HepG2 (cell line): ENCODE results near the gene RHBDL1. TPM values are rescaled to one million over a fixed set of nuclear protein-coding genes. Genes with fewer than 3 reads are reported as not detected.

Experiments used
- BCL6 ChIP-seq: IDR thresholded peaks from 2 replicates; pipeline ENCODE4 v1.6.1; 2016; ENCODE audit warnings: missing genetic modification reagents, missing compliant biosample characterization
- GFI1 ChIP-seq: sonication (generic); formaldehyde crosslinking; IDR thresholded peaks from 2 replicates; pipeline ENCODE4 v1.5.0; 2020; ENCODE audit warnings: missing genetic modification reagents, mild to moderate bottlenecking, borderline replicate concordance
- HNRNPH1 ChIP-seq: fragments of 200-400 bp; formaldehyde crosslinking; optimal IDR thresholded peaks from 2 replicates; pipeline ENCODE3; 2017; ENCODE audit warnings: mild to moderate bottlenecking, low read depth, low read length
- KLF6 ChIP-seq: IDR thresholded peaks from 2 replicates; pipeline ENCODE4 v1.8.0; 2016; ENCODE audit warnings: missing biosample characterization, missing genetic modification reagents
- MTF2 ChIP-seq: sonication (generic); formaldehyde crosslinking; IDR thresholded peaks from 2 replicates; pipeline ENCODE4 v1.5.0; 2020; ENCODE audit warnings: missing genetic modification reagents, borderline replicate concordance
- MZF1 ChIP-seq: sonication (generic); formaldehyde crosslinking; IDR thresholded peaks from 2 replicates; pipeline ENCODE4 v1.8.1; 2023; ENCODE audit warnings: mild to moderate bottlenecking, missing genetic modification reagents, borderline replicate concordance
- NFE2L2 ChIP-seq: fragments of 150-350 bp; IDR thresholded peaks from 2 replicates; pipeline ENCODE4 v1.6.1; 2014; ENCODE audit warnings: low read length
- PITX1 ChIP-seq: sonication (generic); formaldehyde crosslinking; IDR thresholded peaks from 2 replicates; pipeline ENCODE4 v1.5.1; 2020; ENCODE audit warnings: mild to moderate bottlenecking, missing genetic modification reagents
- RAD51 ChIP-seq: fragments of 450-650 bp; IDR thresholded peaks from 2 replicates; pipeline ENCODE4 v1.6.1; 2016; ENCODE audit warnings: borderline replicate concordance
- RARA ChIP-seq: IDR thresholded peaks from 2 replicates; pipeline ENCODE4 v1.6.1; 2016; ENCODE audit warnings: missing genetic modification reagents, missing compliant biosample characterization
- RXRB ChIP-seq: IDR thresholded peaks from 2 replicates; pipeline ENCODE4 v1.6.1; 2016; ENCODE audit warnings: borderline replicate concordance, missing genetic modification reagents, missing compliant biosample characterization
- SETDB1 ChIP-seq: sonication (generic); formaldehyde crosslinking; IDR thresholded peaks from 2 replicates; pipeline ENCODE4 v1.5.1; 2020; ENCODE audit warnings: missing genetic modification reagents, mild to moderate bottlenecking, borderline replicate concordance
- TBX3 ChIP-seq: fragments of 450-650 bp; IDR thresholded peaks from 2 replicates; pipeline ENCODE4 v1.6.1; 2017; ENCODE audit warnings: antibody characterized with exemption, mild to moderate bottlenecking, inconsistent platforms, borderline replicate concordance
- ZNF230 ChIP-seq: sonication (generic); formaldehyde crosslinking; IDR thresholded peaks from 2 replicates; pipeline ENCODE4 v1.4.0; 2020; ENCODE audit warnings: mild to moderate bottlenecking, missing genetic modification reagents
- ZNF296 ChIP-seq: sonication (generic); formaldehyde crosslinking; conservative IDR thresholded peaks from 2 replicates; pipeline ENCODE4 v1.5.0; 2020; ENCODE audit warnings: mild to moderate bottlenecking, missing genetic modification reagents
- ZNF3 ChIP-seq: IDR thresholded peaks from 2 replicates; pipeline ENCODE4 v1.7.0; 2017; ENCODE audit warnings: inconsistent platforms
- ZNF552 ChIP-seq: sonication (generic); formaldehyde crosslinking; IDR thresholded peaks from 2 replicates; pipeline ENCODE4 v1.9.0; 2022; ENCODE audit warnings: missing genetic modification reagents, mild to moderate bottlenecking, borderline replicate concordance
- ZNF761 ChIP-seq: sonication (generic); formaldehyde crosslinking; conservative IDR thresholded peaks from 2 replicates; pipeline ENCODE4 v1.4.0; 2020; ENCODE audit warnings: mild to moderate bottlenecking, missing genetic modification reagents
- ZNF773 ChIP-seq: sonication (generic); formaldehyde crosslinking; IDR thresholded peaks from 2 replicates; pipeline ENCODE4 v1.4.0; 2020; ENCODE audit warnings: missing genetic modification reagents, borderline replicate concordance
- ZSCAN9 ChIP-seq: IDR thresholded peaks from 2 replicates; pipeline ENCODE4 v1.6.1; 2016; ENCODE audit warnings: borderline replicate concordance
- polyA plus RNA-seq, 8 experiments: library from polyadenylated mRNA; depleted of rRNA in 3 of 8; stranded (reverse) in 7 of 8; unstranded in 1 of 8; fragments of >200 nt; fragmentation: Illumina TruSeq in 4 of 8; extraction: Trizol in 4 of 8; gene quantifications; 2 replicates each; pipeline versions ENCODE4 v1.2.1 to v1.2.3, GENCODE V29; 2011 to 2016; ENCODE audit warnings: low read depth in 4 of 8, missing spikeins in 1 of 8, mixed read lengths in 1 of 8; ENCODE audit not compliant: insufficient read depth in 1 of 8
- total RNA-seq, 5 experiments: library from RNA; depleted of rRNA; stranded (reverse); fragments of >200 nt; fragmentation: Illumina TruSeq; extraction: Trizol; gene quantifications; 2 replicates each; pipeline ENCODE4 v1.2.3, GENCODE V29; 2016; ENCODE audit warnings: low read depth in 1 of 5
- TF ChIP-seq, protein P1 (sequence below): sonication (generic); formaldehyde crosslinking; IDR thresholded peaks from 2 replicates; pipeline ENCODE4 v1.4.0; 2020; ENCODE audit warnings: mild to moderate bottlenecking, missing genetic modification reagents, borderline replicate concordance
- TF ChIP-seq, protein P2 (sequence below): sonication (generic); formaldehyde crosslinking; IDR thresholded peaks from 2 replicates; pipeline ENCODE4 v1.5.0; 2020; ENCODE audit warnings: mild to moderate bottlenecking, missing genetic modification reagents

The RHBDL1 gene
- total and polyA plus RNA-seq, 2 of the 13 experiments (the other 11 are each of a cell fraction or from before 2014, with no cell fraction given), result 1.8 to 3.8 TPM

DNA sequence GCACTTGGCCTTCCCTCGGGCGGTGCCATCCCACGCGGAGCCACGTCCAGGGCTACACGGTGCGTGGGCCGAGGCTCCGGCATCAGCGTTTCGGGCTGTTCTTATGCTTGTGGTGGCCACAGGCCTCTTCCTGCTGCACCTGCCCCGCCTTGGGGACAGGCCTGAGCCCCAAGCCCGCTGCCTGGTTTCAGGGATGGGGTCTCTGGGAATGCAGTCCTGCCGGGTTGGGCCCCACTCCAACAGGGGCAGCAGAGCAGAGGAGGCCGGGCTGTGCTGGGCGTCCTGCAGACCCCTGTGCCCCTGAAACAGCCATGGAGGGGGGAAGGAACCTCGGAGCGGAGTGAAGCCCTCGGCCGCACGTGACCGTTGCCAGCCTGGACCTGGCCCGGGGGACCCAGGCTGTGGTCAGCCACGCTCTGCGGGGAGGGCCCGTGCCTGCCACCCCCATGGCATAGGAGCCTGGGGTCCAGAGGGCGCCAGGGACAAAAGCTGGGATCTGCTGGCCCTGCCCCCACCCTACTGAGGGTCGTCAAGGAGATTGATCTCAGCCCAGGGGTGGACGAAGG lies 45.1 kb upstream of the RHBDL1 start (continued):
- TF ChIP-seq ZNF761 (CRISPR knock-in tag) (0 out of 2 replicates have a peak, but pooled peaks have one; percentile 27), RXRB (no peak), ZSCAN9 (no peak), GFI1 (CRISPR knock-in tag) (0 out of 2 replicates have a peak, but pooled peaks have one; percentile 35), BCL6 (no peak), HNRNPH1 (no peak), MTF2 (CRISPR knock-in tag) (no peak), ZNF773 (CRISPR knock-in tag) (0 out of 2 replicates have a peak, but pooled peaks have one; percentile 34), KLF6 (CRISPR knock-in tag) (0 out of 2 replicates have a peak, but pooled peaks have one; percentile 18), NFE2L2 (no peak), PITX1 (CRISPR knock-in tag) (no peak), ZNF3 (CRISPR knock-in tag) (no peak), ZNF296 (CRISPR knock-in tag) (no peak; the same call in 1 of the 2 replicates), RAD51 (no peak), MZF1 (CRISPR knock-in tag) (no peak), RARA (CRISPR knock-in tag) (no peak), TBX3 (no peak), SETDB1 (CRISPR knock-in tag) (no peak), ZNF230 (no peak; the same call in 1 of the 2 replicates), ZNF552 (CRISPR knock-in tag) (no peak; the same call in 1 of the 2 replicates)
- TF ChIP-seq, protein P1, sequence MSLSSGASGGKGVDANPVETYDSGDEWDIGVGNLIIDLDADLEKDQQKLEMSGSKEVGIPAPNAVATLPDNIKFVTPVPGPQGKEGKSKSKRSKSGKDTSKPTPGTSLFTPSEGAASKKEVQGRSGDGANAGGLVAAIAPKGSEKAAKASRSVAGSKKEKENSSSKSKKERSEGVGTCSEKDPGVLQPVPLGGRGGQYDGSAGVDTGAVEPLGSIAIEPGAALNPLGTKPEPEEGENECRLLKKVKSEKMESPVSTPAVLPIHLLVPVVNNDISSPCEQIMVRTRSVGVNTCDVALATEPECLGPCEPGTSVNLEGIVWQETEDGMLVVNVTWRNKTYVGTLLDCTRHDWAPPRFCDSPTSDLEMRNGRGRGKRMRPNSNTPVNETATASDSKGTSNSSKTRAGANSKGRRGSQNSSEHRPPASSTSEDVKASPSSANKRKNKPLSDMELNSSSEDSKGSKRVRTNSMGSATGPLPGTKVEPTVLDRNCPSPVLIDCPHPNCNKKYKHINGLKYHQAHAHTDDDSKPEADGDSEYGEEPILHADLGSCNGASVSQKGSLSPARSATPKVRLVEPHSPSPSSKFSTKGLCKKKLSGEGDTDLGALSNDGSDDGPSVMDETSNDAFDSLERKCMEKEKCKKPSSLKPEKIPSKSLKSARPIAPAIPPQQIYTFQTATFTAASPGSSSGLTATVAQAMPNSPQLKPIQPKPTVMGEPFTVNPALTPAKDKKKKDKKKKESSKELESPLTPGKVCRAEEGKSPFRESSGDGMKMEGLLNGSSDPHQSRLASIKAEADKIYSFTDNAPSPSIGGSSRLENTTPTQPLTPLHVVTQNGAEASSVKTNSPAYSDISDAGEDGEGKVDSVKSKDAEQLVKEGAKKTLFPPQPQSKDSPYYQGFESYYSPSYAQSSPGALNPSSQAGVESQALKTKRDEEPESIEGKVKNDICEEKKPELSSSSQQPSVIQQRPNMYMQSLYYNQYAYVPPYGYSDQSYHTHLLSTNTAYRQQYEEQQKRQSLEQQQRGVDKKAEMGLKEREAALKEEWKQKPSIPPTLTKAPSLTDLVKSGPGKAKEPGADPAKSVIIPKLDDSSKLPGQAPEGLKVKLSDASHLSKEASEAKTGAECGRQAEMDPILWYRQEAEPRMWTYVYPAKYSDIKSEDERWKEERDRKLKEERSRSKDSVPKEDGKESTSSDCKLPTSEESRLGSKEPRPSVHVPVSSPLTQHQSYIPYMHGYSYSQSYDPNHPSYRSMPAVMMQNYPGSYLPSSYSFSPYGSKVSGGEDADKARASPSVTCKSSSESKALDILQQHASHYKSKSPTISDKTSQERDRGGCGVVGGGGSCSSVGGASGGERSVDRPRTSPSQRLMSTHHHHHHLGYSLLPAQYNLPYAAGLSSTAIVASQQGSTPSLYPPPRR, result peak; percentile 51; the same call in 1 of the 2 replicates
- TF ChIP-seq, protein P2, sequence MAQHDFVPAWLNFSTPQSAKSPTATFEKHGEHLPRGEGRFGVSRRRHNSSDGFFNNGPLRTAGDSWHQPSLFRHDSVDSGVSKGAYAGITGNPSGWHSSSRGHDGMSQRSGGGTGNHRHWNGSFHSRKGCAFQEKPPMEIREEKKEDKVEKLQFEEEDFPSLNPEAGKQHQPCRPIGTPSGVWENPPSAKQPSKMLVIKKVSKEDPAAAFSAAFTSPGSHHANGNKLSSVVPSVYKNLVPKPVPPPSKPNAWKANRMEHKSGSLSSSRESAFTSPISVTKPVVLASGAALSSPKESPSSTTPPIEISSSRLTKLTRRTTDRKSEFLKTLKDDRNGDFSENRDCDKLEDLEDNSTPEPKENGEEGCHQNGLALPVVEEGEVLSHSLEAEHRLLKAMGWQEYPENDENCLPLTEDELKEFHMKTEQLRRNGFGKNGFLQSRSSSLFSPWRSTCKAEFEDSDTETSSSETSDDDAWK (CRISPR knock-in tag), result no peak
